ENCODE results near the gene SOCS7.

The SOCS7 gene

DNA sequence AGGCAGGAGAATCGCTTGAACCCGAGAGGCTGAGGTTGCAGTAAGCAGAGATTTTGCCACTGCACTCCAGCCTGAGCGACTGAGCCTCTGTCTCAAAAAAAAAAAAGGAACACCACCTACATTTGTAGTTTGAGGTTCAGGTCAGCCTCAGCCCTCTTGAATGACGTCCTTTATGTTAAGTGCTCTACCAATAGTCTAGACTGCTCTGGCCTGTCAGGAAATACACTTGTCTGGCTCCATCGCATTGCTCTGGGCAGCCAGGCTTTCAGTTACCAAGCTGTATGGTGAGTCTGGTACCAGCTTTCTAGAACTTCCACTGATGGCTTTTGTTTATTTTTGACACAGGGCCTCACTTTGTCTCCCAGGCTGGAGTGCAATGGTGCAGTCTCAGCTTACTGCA is 11.4 kb downstream of the SOCS7 start:
- no peak for DNase-seq (ENCODE audit: low read depth)

DNA sequence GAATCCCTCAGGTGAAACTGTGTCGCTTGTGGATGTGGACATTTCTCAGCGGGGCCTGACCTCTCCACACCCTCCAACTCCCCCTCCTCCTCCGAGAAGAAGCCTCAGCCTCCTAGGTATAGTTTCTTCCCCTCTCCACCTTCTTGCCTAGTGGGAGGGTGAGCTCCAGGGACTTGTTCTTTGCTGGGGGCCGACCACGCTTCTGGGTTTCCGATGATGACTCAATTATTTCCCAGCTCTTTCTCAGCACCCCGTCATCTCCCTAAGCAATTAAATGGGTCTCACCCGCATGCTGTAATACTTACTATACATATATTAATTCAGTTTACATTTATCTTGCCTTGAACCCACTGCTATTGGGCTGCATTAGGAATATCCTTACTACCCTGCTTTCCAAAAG is 13.1 kb downstream of the SOCS7 start:
- DNase-seq (ENCODE audit: low read depth) = no peak

DNA sequence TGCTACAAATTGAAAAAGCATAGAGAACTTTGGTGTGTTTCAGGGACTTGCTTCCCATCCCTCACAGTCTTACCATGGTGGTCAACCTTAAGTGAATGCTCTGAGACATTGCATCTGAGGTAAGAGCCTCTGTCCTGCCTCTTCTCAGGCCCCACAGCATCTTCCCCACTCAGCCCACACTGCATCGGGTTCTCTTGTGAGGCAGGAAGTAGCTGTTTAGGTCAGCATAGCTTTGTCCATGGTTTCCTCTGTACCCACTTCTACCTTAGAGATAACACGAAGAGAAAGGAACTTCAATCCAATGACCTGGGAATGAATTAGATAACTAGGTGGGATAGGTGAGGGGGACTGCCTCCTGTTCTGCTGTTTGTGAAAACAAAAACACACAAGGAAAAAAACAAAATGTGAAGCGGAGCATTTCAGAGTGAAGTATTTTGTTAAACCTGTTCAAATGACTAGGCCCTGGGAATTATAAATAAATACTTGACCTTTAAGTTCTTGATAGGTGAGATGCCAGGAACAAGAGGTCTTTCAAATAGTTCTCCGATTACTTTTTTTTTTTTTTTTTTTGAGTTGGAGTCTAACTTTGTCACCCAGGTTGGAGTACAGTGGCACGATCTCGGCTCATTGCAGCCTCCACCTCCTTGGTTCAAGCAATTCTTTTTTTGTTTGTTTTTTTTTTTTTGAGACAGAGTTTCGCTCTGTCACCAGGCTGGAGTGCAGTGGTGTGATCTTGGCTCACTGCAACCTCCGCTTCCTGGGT is 17.7 kb downstream of the SOCS7 start:
- DNase-seq (ENCODE audit: low read depth) = no peak

DNA sequence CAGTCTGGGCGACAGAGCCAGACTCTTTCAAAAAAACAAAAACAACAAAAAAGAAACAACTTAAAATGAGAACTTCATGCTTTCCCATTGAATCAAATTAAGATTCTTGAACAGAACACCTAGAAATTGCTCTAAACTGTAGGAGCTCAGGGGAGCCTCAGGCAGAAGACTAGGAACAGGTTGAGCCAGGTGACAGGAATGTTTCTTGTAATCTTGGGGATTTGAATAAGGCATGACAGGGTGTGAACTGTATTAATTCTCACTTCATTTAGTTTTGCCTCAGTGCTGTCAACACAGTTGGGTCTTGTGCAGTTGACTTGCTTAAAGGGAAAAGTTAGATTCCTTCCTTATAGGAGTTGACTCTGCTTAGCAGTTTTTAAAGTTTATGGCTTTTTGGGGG is 27.8 kb downstream of the SOCS7 start:
- DNase-seq (ENCODE audit: low read depth) = no peak

DNA sequence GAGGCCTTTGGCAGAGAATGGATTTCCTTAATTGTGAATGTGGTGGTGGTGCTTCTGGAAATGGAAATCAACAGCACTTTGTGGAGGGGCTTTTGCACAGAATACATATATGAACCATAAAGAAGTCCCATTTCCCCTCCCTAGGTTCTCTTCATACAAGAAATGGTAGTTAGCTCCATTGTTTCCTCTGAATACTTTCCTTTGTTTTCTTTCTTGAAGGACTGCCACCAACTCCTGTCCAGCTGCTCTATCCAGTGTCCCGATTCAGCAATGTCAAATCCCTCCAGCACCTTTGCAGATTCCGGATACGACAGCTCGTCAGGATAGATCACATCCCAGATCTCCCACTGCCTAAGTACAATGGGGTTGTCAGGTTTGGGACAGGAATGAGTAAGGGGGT is 43.4 kb downstream of the SOCS7 start:
- no peak for DNase-seq (ENCODE audit: low read depth)

DNA sequence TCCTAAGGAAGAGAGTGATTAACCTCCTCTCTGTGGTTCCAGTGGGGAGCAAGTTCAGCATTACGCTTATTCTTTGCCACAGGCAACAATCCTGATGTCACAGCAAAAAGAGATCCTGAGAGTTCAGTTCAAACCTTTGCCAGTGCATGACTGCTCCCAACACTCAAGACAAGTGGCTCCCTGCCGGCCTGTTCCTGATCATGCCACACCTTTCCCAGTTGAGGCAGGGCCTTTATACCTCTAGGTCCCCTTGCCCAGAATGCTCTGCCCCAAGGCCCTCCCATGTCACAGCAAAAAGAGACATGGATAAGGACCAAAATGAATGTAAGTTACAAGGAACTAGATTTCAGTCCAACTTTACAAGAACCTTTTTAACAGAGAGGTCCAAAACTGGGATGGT is 45.6 kb downstream of the SOCS7 start:
- no peak for DNase-seq (ENCODE audit: low read depth)

DNA sequence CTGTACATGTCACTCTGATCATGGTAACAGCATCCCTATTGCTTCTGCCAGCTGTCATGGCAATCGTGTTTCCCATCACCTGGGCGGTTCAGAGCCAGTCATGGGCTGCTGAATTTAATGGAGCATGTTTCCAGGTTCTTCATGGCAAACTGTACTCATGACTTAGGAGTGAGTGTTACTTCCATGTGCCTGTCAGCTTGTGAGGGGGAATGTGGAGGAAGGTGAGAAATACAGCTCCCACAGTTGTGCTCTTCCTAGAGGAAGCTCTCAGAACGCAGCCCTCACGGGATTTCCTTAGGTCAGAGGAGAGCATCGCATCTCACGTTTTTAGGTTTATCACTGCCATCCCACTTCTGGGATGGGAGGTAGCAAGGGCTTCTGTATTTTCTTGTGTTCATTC is 48.6 kb downstream of the SOCS7 start:
- DNase-seq (ENCODE audit: low read depth) = no peak

DNA sequence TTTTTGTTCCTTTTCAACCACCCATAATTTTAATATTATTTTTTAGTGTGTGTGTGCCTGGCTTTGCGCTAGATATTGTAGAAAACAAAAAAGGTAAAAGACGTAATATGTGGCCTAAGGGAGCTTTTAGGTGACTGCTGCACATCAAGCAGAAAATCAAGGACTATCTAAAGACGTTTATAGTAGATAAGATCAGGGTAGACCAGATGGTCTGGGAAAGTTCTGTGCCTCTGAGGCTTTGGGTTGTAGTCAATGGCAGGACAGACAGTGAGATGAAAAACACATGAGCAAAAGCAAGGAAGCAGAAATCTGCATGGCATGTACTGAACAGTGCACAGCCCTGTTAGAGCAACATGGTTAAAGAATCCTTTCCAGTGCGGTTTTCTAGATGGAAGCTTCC is 49.8 kb downstream of the SOCS7 start:
- no peak for DNase-seq (ENCODE audit: low read depth)

DNA sequence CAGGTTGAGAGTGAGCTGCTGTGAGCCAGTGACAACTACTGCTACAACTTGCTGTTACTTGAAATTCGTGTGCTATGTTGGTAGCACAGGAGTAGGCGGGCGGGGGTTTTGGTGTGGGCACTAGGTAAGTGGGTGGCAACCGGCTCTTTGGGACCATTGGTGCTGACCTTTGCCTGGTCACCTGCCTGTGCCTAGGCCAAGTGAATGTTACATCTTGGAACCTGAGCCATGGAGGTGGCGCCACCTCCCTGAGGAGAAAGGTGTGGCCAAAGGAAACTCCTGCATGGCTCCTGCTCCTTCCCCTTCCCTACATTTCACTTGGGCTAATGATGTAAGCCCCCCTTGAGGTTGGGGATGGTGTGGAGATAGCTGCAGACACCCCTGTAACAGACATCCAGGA is 51.3 kb downstream of the SOCS7 start:
- no peak for DNase-seq (ENCODE audit: low read depth)

DNA sequence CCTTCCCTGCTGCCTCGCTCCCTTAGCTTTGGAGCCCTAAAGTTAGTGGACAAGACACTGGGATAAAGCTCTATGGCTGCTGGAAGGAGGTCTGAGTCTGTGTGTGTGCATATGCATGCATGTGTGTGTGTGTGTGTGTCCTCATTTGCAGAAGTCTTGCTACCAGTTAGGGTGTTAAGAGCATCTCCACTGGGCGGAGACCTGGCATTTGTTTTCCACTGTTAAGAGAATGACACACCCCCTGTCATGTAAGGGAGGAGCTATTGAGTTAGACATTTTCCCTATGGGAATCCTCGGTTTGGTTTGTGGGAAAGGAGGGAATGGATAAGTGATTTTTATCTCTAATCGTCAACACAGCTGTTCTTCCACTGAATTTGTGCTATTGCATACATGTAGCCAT is 51.8 kb downstream of the SOCS7 start:
- peak; percentile 41 for DNase-seq (ENCODE audit: low read depth)

DNA sequence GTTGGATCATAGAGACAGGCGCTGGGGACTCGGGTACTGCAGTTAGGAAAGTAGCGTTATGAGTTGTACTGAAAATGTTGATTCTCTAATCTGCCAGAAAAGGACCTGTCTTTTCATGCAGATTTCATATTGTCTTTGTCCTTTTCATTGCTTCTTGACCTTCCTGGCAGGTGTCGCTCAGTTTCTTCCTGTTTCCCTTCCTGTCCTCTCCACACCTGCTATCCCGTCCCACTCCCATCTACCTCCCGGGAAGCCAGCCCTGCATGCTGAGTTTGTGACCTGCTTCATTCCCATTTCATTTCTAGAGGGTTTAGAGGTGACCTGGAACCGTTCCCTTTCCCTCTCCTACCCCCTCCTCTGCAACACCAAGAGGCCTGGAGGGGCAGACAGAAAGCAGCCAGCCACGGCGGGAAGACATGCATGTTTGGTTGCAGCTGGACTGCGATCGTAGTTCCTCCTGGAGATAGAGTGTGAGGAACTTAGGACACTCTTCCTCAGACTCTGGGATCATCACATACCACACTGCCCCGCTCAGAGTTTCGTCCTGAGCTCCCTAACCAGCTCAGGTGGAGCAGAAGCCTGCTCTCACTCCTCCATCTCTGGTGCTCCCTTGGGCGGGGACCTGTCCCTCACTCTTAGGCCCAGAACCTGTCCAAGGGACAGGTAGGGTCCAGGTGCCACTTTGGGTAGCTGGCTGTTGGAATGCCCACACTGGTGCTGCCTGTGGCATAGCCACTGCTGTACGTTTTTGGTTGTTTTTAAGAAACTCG is 52.7 kb downstream of the SOCS7 start:
- no peak for DNase-seq (ENCODE audit: low read depth)

DNA sequence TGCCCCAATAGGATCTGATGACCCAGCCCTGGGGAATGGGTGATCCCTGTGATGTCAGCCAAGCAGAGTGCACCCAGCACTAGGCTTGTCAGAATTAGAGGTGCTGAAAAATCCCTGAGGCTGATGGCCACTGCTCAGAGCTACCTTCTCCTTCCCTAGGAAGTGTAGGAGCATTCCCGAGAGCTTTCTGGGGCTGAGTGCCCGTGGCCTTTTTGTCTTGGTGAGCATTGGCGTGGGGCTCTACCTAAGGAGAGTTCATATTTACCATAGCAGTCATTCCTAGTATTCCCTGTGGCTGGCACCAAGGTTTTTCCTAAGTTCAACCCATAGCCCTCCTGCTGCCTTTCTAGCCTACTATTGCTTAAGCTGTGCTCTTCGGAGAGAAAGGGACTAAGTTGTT is 54.0 kb downstream of the SOCS7 start:
- no peak for DNase-seq (ENCODE audit: low read depth)

DNA sequence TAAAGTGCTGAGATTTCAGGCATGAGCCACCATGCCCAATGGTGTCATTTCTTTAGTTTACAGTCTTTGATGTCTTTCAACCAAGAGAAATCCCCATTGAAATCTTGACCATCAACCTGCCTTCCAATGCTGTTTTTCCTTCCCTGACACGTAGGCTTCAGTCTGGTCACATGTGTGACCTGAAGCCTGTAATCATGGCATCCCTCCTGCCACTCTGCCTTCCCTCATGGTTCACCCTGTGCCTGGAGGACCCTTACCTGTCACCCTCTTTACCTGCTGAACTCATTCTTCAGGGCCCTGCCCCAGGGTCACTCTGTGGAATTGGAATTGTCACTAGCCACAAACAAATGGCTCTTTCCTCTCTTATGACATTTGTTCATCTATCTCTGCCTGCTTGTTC is 58.6 kb downstream of the SOCS7 start:
- DNase-seq (ENCODE audit: low read depth) = no peak

DNA sequence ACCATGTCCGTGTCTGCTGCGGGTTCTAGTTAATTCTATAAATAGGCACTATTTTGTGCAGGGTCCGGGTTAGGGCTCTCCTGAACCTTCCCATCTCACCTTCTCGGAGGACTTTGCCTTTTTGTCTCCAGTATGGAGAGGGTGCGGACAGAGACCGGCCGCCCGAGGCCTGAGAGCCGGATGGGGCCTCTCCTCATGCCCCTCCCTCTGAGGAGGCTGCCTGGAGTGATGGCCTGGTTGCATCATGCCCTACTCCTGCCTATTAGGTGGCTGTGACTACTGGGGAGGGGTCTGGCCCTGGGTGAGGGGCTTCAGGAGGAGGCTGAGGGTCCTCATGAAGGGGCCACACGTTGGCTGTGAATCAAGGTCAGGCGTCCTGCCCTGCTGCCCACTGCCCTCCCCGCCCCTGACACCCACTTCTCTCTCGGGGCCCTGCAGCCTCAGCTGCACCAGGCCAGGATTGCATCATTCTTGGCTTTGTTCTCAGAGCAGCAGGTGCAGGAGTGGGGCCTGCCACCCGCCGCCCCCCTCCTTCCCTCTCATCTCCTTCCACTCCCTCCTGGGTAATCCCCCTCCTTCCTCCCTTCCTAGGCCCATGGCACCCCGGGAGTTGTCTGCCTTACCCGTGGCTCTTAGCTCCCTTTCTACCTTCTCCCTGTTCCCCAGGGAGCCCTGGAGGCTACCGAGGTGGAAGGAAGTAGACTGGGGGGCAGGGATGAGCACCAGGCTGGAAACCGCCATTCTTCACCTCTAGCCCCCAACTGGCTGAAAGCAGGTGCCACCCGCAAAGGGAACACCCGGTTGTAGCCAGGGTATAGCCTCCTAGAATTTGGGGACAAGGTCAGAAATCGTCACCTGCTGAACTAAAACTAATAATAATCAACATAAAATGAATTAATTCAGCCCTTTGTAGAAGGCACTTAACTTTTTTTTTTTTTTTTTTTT is 63.9 kb downstream of the SOCS7 start:
- peak; percentile 78 for DNase-seq (ENCODE audit: low read depth)

DNA sequence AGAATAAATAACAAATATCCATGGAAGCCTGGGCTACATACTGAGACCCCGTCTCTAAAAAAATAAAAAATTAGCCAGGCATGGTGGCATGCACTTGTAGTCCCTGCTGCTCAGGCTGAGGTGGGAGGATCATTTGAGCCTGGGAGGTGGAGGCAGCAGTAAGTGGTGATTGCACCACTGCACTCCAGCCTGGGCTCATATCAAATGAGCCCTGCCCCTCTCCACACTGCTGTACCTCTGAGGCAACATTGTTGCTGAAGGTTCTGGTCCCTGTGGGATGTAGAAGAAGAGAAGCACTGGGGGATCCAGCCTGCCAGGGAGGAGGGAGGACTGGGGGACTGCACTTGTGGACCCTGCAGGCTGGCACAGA is 65.2 kb downstream of the SOCS7 start:
- no peak for DNase-seq (ENCODE audit: low read depth)

DNA sequence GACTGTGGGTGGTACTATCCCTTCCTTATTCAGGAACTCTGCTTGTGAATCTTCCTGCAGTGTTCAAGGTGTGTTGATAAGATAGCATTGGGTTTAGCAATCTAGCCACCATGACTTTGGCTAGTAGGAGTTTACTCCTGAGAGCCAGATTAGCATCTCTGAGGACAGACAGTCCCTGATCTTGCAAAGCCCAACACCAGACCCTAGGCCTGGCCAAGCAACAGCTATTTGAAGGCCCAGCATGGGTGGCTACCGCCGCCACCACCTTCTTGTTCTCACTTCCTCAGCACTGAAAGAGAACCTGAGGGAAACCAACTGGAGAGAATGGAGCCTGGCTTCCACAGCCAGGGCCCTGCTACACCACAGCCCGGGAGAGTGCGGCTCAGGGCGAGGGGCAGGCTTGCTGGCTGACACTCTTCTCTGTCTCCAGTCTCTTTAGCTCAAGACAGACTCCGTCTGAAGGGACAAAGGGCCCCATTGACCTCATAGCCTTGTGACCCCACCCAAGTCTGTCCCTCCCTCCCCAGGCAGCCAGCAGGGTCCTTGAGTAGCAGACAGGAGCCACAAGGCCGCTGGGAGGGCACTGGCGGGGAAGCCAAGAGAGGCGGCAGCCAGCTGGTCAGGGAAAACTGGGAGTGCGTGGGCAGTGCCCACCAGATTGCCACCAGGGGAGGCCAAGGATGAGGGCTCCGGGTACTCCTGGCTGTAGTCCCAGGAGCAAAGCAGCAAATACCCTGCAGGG is 65.7 kb downstream of the SOCS7 start:
- no peak for DNase-seq (ENCODE audit: low read depth)

DNA sequence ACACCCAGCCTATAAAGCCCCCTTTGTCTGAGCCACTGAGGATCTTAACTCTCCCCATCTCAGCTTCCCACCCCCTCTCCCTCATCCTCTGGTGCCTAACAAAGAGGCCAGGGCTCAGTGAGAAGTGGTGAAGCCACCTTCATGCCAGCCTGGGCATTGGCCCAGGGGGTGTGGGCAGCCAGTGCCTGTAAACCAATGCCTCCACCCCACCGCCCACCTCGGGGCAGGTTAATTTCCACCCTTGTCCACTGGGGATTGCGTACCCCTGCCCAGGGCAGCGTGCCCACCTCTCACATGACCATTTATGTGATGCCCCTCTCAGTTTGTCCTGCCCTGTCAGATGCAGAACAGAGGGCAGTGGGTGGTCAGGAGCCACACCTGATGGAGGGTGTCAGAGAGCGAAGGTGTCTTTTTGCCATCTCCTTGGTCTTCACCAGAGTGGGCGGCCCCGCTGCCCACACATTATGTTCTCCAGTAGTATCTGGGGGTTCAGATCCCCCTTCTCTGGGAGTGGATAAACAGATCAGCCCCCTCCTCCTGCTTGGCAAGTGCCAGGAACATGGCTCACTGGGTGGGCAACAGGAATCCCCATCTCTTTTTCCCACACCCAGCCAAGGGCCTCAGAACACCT is 66.5 kb downstream of the SOCS7 start:
- no peak for DNase-seq (ENCODE audit: low read depth)

DNA sequence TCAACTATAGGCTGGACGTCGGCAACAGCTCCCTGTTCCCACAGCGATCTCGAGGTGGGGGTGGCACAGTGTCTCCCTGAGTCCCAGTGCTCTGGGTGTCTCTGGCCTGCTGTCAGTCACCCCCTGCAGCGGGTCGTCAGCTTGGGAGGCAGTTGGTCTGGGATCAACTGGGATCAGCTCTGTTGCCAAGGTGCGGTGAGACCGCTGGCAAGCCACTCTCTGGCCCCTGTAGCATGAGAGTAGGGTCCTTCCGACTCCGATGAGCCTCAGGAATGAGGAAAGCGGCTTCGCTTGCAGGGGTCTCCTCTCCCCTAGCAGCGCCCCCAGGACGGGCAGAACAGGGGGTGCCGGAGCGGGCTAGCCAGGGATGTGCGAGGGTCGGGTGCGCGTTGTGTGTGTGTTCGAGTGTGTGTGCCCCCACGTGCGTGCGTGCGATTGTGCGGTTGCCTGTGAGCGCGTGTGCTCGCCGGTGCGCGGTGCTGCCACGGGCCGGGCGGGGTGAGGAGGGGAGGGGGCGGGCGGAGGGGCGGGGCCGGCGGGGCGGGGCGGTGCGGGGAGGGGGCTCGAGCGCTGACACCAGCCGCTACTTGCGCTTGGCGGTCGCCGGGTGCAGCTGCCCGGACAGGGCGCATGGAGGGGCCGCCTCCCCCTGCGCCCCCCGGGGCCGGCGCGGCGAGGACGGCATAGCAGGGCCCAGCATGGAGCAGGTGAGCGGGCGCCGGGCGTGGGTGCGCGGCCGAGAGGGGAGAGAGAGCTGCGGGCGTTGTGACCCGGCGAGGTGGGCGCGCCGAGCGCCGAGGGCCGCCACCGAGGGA is 67.3 kb downstream of the SOCS7 start:
- DNase-seq (ENCODE audit: low read depth) = no peak

DNA sequence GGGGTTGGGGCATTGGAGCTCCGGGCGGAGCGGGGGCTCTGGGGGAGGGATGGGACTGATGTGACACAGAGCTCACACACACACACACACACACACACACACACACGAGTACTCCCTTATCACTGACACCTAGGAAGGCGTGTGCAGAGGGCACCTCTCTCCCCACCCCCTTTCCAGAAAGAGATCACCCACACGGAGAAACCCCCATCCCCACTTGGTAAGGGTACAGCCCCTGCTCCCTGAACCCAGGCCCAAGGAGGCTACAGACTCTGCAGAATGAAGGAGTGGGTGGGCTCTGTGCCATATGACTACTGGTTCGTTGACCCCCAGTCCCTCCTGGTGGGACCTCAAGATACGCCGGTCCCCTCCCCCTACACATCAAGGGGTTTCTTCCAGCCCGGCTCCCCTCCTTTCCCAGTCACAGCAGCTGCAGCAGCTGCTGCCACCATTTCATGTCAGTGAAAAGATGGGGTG is 67.9 kb downstream of the SOCS7 start:
- no peak for DNase-seq (ENCODE audit: low read depth)

DNA sequence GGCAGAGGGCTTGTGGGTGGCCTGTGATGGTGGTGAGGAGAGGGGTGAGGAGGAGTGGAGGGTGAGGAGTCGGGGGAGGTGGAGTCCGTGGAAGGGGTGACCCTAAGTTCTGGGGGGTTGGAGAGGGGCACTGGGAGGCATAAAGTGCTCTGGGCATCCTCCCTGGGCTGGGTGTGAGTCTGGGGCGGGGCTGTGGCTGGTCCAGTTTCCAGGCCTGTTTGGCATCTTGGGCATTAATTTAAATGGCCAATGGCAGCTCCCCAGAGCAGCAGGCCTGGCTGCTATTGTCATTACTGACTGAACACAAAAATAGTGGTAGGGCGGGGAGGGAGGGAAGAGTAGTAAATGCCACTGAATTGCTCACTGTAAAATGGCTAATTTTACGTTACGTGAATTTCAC is 68.9 kb downstream of the SOCS7 start:
- DNase-seq (ENCODE audit: low read depth) = no peak
